Spleen (tissue), 11 donors: ENCODE results near the gene CSH2. TPM values are rescaled to one million over a fixed set of nuclear protein-coding genes. Genes with fewer than 3 reads are reported as not detected.
A peak's percentile ranks its signal among the peaks of the same experiment; 100 is the strongest.

Source experiments
- DNase-seq: peaks from one replicate; pipeline ENCODE4 v3.0.0-alpha.2; 2020
- H3K27ac ChIP-seq, 8 donors: fragments of 200-600 bp; sonication (generic) in 7 of 8; 1 replicate in 4 of 8; 2 replicates in 4 of 8; pipeline versions ENCODE4 v1.5.0 to v1.8.0; 2016 to 2021; ENCODE audit warnings: inconsistent platforms in 4 of 8, mild to moderate bottlenecking in 4 of 8, moderate library complexity in 1 of 8
- H3K27me3 ChIP-seq, 7 donors: fragments of 200-600 bp; sonication (generic) in 6 of 7; replicated peaks in 1 of 7; 1 replicate in 4 of 7; 2 replicates in 3 of 7; pipeline versions ENCODE4 v1.5.0 to v1.8.0; 2016 to 2021; ENCODE audit warnings: inconsistent platforms in 3 of 7, mild to moderate bottlenecking in 1 of 7
- H3K36me3 ChIP-seq, 6 donors: fragments of 200-600 bp; sonication (generic) in 5 of 6; 1 replicate in 4 of 6; 2 replicates in 2 of 6; pipeline versions ENCODE4 v1.5.0 to v1.8.0; 2016 to 2021; ENCODE audit warnings: inconsistent platforms in 2 of 6
- H3K4me1 ChIP-seq, 6 donors: fragments of 200-600 bp; sonication (generic) in 5 of 6; 1 replicate in 3 of 6; 2 replicates in 3 of 6; pipeline versions ENCODE4 v1.5.0 to v1.8.0; 2016 to 2021; ENCODE audit warnings: inconsistent platforms in 3 of 6
- H3K4me3 ChIP-seq, 8 donors: fragments of 200-600 bp; sonication (generic) in 7 of 8; 1 replicate in 4 of 8; 2 replicates in 4 of 8; pipeline versions ENCODE4 v1.5.0 to v1.8.0; 2016 to 2021; ENCODE audit warnings: inconsistent platforms in 4 of 8, mild to moderate bottlenecking in 4 of 8, moderate library complexity in 2 of 8
- H3K9me3 ChIP-seq, 8 donors: fragments of 200-600 bp; sonication (generic) in 7 of 8; 1 replicate in 4 of 8; 2 replicates in 4 of 8; pipeline versions ENCODE4 v1.5.0 to v1.8.0; 2016 to 2021; ENCODE audit warnings: inconsistent platforms in 4 of 8
- POLR2A ChIP-seq, 3 donors: fragments of 450-650 bp; IDR thresholded peaks; one replicate each; pipeline ENCODE4 v1.5.1; 2017; ENCODE audit warnings: antibody characterized with exemption in 3 of 3, mild to moderate bottlenecking in 1 of 3
- POLR2AphosphoS5 ChIP-seq, 3 donors: sonication (generic); formaldehyde crosslinking; IDR thresholded peaks; one replicate each; pipeline ENCODE4 v1.5.1; 2017; ENCODE audit warnings: antibody characterized with exemption in 3 of 3
- WGBS, 5 donors: extraction: QIAGEN DNeasy Blood & Tissue Kit in 3 of 5; methylation state at CpG; one replicate each; pipeline versions ENCODE4 v1.1.5 to v1.1.7; 2013 to 2018; 5-methylcytosine and 5-hydroxymethylcytosine counted together
- intact Hi-C: fragments of 100-400 bp; cut with DNase I; formaldehyde crosslinking; loops from one replicate; pipeline ENCODE4 v1.15.0; 2023; ENCODE audit warnings: low total_unique reads
- polyA plus RNA-seq, 3 donors: library from polyadenylated mRNA; stranded (reverse); fragments of 200-250 nt; gene quantifications; one replicate each; pipeline ENCODE4 v1.2.1, GENCODE V29; 2013
- total RNA-seq, 7 donors: library from RNA; depleted of rRNA in 3 of 7; stranded (reverse); fragments of >200 nt in 3 of 7; fragmentation: NEBNext Ultra II Directional in 4 of 7; extraction: Animal tissue kit (Norgen Biotek cat#: 25700) in 4 of 7; gene quantifications; one replicate each; pipeline versions ENCODE4 v1.1.0 to v1.2.1, GENCODE V29; 2016 to 2021
- TF ChIP-seq, protein P1 (sequence below), 11 experiments: fragments of 200-600 bp in 7 of 11; fragments of 450-650 bp in 4 of 11; sonication (generic) in 4 of 11; IDR thresholded peaks in 8 of 11; conservative IDR thresholded peaks in 3 of 11; 1 replicate in 7 of 11; 2 replicates in 4 of 11; pipeline versions ENCODE4 v1.4.0 to v1.8.0; 2016 to 2021; ENCODE audit warnings: antibody characterized with exemption in 11 of 11, inconsistent platforms in 4 of 11, mild to moderate bottlenecking in 1 of 11
- donor health status: healthy with polysubstance abuse.
- donor health status: DM: no; HTN: no; CAD: no; lungs with moderate emphysema.
- donor health status: DM: no; HTN: no; CAD: no.
- donor health status: Bipolar disorder and iron deficiency.
- donor health status: healthy.
- donor health status: DM: no; HTN: no; CAD: no.
- donor health status: DM: yes; HTN: yes; CAD: no.

Gene CSH2
- total and polyA plus RNA-seq, 10 donors = not detected

DNA sequence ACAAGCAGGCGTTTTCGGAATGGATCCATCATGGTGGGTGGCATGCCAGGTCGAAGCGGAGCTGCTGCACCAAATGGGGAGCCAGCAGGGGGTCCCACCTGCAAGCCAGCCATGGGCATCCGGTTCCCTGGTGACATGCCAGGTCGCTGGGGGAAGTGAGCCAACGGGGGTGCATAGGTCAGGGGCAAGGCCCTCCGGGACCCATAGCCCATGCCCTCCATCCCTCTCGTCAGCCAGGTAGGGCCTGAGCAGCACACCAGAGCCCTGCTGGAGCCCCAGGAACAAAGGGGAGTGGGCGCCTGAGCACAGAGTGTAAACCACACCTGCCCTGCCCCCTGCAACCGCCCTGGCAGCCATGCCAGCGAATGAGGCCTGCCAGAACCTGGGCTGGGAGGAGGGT, 36.0 kb downstream of the CSH2 start:
- H3K4me1 ChIP-seq = peaks cover 43 to 94% (median 61%) of the 10 kb centered on the region in 6 donors
- no peak overlapping the region for H3K4me3 ChIP-seq
- peak overlapping the region in 6 of 8 donors; percentile 38 to 97 (median 97) for H3K27ac ChIP-seq
- no peaks in the 10 kb centered on the region for H3K9me3 ChIP-seq
- H3K36me3 ChIP-seq = peaks cover 7 to 60% (median 47%) of the 10 kb centered on the region in 6 donors
- 80 to 90% (median 89%) methylated on average over 5 to 12 of the region's 12 CpGs for WGBS, 5 donors
- peaks cover 0 to 1% (median 0%) of the 10 kb centered on the region in 7 donors for H3K27me3 ChIP-seq
- intact Hi-C loops = no loop called here
- TF ChIP-seq POLR2A (IDR thresholded peaks at IDR 0.05) (no peak), POLR2AphosphoS5 (IDR thresholded peaks at IDR 0.05) (peak in 1 of 3 donors; percentile 47)
- TF ChIP-seq, protein P1, sequence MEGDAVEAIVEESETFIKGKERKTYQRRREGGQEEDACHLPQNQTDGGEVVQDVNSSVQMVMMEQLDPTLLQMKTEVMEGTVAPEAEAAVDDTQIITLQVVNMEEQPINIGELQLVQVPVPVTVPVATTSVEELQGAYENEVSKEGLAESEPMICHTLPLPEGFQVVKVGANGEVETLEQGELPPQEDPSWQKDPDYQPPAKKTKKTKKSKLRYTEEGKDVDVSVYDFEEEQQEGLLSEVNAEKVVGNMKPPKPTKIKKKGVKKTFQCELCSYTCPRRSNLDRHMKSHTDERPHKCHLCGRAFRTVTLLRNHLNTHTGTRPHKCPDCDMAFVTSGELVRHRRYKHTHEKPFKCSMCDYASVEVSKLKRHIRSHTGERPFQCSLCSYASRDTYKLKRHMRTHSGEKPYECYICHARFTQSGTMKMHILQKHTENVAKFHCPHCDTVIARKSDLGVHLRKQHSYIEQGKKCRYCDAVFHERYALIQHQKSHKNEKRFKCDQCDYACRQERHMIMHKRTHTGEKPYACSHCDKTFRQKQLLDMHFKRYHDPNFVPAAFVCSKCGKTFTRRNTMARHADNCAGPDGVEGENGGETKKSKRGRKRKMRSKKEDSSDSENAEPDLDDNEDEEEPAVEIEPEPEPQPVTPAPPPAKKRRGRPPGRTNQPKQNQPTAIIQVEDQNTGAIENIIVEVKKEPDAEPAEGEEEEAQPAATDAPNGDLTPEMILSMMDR (IDR thresholded peaks at IDR 0.05 in 8 of 11, conservative IDR thresholded peaks at IDR 0.05 in 3 of 11) = no peak
- peak; percentile 68 for DNase-seq

DNA sequence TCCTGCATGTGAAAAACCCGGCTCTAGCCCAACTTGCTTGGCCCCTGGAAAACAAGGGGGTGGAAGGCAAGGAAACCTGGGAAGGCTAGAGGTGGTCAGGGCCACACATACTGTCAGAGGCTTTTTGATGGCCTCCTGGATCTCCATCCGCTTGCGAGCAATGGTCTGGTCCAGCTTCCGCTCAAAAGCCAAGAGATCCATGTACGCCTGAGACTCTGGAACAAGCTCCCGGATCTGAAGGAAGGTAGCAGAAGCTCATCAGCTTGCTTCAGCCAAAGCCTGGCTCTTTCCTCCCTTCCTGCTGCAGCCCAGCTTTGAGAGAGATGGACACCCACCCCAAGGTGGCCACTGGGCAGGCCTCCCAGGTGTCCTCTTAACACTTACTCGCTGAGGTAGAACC, 36.7 kb downstream of the CSH2 start:
- TF ChIP-seq POLR2AphosphoS5 (IDR thresholded peaks at IDR 0.05) (no peak), POLR2A (IDR thresholded peaks at IDR 0.05) (no peak)
- TF ChIP-seq, protein P1 (IDR thresholded peaks at IDR 0.05 in 8 of 11, conservative IDR thresholded peaks at IDR 0.05 in 3 of 11) = no peak
- Histone ChIP-seq H3K27ac (peak overlapping the region in 3 of 8 donors; percentile 97), H3K36me3 (peaks cover 7 to 66% (median 53%) of the 10 kb centered on the region in 6 donors), H3K4me1 (peaks cover 43 to 97% (median 60%) of the 10 kb centered on the region in 6 donors), H3K9me3 (no peaks in the 10 kb centered on the region), H3K4me3 (no peak overlapping the region), H3K27me3 (no peaks in the 10 kb centered on the region)
- WGBS, 5 donors = 92 to 97% (median 96%) methylated on average over 7 of the region's 7 CpGs
- peak; percentile 54 for DNase-seq
- intact Hi-C loops = no loop called here

DNA sequence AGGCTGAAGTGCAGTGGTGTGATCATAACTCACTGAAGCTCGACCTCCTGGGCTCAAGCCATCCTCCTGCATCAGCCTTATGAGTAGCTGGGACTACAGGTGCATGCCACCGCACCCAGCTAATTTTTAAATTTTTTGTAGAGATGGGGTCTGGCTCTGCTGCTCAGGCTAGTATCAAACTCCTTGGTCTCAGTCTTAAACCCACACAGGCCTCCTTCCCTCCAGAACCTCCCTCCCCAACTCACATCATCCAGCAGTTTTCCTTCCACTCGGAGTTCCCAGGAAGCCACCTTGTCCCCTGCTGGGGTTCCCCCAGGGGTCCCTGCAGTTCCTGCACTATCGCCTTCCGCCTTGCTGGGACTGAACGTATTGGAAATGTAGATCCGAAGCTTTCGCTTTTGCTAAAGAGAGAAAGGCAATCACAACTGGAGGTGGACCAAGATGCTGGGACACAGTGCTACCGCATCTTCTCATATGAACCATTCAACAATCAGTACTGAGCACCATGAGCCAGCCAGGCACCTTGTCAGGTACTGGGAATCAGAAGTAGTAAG, 38.2 kb downstream of the CSH2 start:
- peaks cover 7 to 82% (median 69%) of the 10 kb centered on the region in 6 donors for H3K36me3 ChIP-seq
- intact Hi-C loops = no loop called here
- peak; percentile 47 for DNase-seq
- H3K27ac ChIP-seq = peak overlapping the region in 5 of 8 donors; percentile 31 to 66 (median 42)
- H3K9me3 ChIP-seq = no peaks in the 10 kb centered on the region
- WGBS, 5 donors = 85 to 92% (median 87%) methylated on average over 9 of the region's 9 CpGs
- no peak overlapping the region for H3K4me3 ChIP-seq
- H3K4me1 ChIP-seq = peaks cover 27 to 97% (median 59%) of the 10 kb centered on the region in 6 donors
- no peaks in the 10 kb centered on the region for H3K27me3 ChIP-seq
- no peak for TF ChIP-seq POLR2AphosphoS5 (IDR thresholded peaks at IDR 0.05)
- no peak for TF ChIP-seq POLR2A (IDR thresholded peaks at IDR 0.05)
- TF ChIP-seq, protein P1 (IDR thresholded peaks at IDR 0.05 in 8 of 11, conservative IDR thresholded peaks at IDR 0.05 in 3 of 11) = peak in 2 of 11 experiments; percentile 8 to 17

DNA sequence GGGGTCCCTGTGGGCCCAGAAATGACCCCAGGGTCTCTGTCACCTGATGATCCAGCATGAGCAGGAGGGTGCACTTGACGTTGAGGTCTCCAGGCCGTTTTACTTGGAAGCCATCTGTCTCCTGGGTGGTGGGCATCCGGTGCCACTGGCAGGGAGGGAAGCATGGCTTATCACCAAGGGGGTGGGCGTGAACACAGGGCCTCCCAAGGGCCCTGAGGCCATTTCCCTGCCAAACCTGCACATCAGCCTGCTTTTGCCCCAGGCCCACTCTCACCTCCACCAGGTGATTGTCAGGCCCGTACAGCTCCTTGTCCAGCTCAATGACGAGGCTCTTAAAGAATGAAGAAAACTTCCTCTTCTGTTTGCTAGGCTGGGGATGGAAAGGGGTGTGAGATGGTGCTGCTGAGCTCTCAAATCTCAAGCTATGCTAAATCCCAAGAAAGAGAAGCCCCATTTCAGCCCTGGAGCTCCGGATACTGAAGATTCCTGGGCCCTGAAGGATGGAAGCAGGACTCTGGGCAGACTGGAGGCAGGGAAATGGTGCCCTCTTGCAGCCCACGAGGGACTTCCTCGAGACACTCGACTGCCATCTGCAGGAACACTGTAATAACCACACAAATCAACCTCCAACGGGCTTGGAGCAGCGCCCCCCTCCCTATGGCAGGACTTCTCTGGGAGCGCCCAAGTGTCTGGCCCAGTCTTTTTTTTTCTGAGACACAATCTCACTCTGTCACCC, 38.9 kb downstream of the CSH2 start:
- H3K4me1 ChIP-seq = peaks cover 22 to 97% (median 57%) of the 10 kb centered on the region in 6 donors
- WGBS, 5 donors = 28 to 38% (median 33%) methylated on average over 13 of the region's 13 CpGs
- intact Hi-C loops = no loop called here
- peaks cover 7 to 89% (median 75%) of the 10 kb centered on the region in 6 donors for H3K36me3 ChIP-seq
- no peak overlapping the region for H3K4me3 ChIP-seq
- H3K9me3 ChIP-seq = no peaks in the 10 kb centered on the region
- DNase-seq = peak; percentile 83
- TF ChIP-seq, protein P1 (IDR thresholded peaks at IDR 0.05 in 8 of 11, conservative IDR thresholded peaks at IDR 0.05 in 3 of 11) = peak in 10 of 11 experiments; percentile 8 to 73 (median 48)
- no peak for TF ChIP-seq POLR2AphosphoS5 (IDR thresholded peaks at IDR 0.05)
- peak overlapping the region; percentile 19 to 66 (median 39) for H3K27ac ChIP-seq
- H3K27me3 ChIP-seq = no peaks in the 10 kb centered on the region
